Measurements from ENCODE around the gene TSHZ2.

- TF ChIP-seq, protein P1, sequence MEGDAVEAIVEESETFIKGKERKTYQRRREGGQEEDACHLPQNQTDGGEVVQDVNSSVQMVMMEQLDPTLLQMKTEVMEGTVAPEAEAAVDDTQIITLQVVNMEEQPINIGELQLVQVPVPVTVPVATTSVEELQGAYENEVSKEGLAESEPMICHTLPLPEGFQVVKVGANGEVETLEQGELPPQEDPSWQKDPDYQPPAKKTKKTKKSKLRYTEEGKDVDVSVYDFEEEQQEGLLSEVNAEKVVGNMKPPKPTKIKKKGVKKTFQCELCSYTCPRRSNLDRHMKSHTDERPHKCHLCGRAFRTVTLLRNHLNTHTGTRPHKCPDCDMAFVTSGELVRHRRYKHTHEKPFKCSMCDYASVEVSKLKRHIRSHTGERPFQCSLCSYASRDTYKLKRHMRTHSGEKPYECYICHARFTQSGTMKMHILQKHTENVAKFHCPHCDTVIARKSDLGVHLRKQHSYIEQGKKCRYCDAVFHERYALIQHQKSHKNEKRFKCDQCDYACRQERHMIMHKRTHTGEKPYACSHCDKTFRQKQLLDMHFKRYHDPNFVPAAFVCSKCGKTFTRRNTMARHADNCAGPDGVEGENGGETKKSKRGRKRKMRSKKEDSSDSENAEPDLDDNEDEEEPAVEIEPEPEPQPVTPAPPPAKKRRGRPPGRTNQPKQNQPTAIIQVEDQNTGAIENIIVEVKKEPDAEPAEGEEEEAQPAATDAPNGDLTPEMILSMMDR (IDR thresholded peaks at IDR 0.05; ENCODE audit: extremely low read depth in 1 of 2, insufficient read depth in 1 of 2, low read depth in 1 of 2, low read length in 2 of 2) = no peak
- TF ChIP-seq GATA2 (IDR thresholded peaks at IDR 0.05; ENCODE audit: insufficient read depth, insufficient read length, low read depth, low read length) = no peak
- no peak for TF ChIP-seq POLR2A (IDR thresholded peaks at IDR 0.05; ENCODE audit: low read depth, low read length)
Observed at GRCh38 chr20:53408691-53409446, 436.7 kb downstream of the TSHZ2 start.
